Measurements from ENCODE around the gene NAA80. TPM values are rescaled to one million over a fixed set of nuclear protein-coding genes. Genes with fewer than 3 reads are reported as not detected.

The NAA80 gene
- total and polyA plus RNA-seq, 10 of the 15 experiments (the other 5 are each of a cell fraction or from before 2014, with no cell fraction given), result 0.48 to 12.7 (median 6.7) TPM

- TF ChIP-seq USF1 (IDR thresholded peaks at IDR 0.05; ENCODE audit: borderline replicate concordance, extremely low read length, insufficient read depth, low read depth, low read length), result peak; percentile 81
- TF ChIP-seq MXI1 (IDR thresholded peaks at IDR 0.05; ENCODE audit: low read depth, low read length), result peak; percentile 71
- 0 out of 2 replicates have a peak, but pooled peaks have one; percentile 80 for TF ChIP-seq NR2F1 (conservative IDR thresholded peaks at IDR 0.05)
- TF ChIP-seq CREB1 (IDR thresholded peaks at IDR 0.05; ENCODE audit: low read depth), result 0 out of 2 replicates have a peak, but pooled peaks have one; percentile 3
- TF ChIP-seq ZNF24 (IDR thresholded peaks at IDR 0.05), result no peak
- TF ChIP-seq ATF3 (IDR thresholded peaks at IDR 0.05; ENCODE audit: borderline replicate concordance, extremely low read depth, low read depth, low read length), result 0 out of 2 replicates have a peak, but pooled peaks have one; percentile 21
- no peak for TF ChIP-seq IKZF1 (conservative IDR thresholded peaks at IDR 0.05)
- TF ChIP-seq SIX5 (IDR thresholded peaks at IDR 0.05; ENCODE audit: low read depth, low read length, severe bottlenecking), result no peak
- TF ChIP-seq ZBTB33 (IDR thresholded peaks at IDR 0.05), result no peak
Measured at GRCh38 chr3:50320853-50321335, 21.7 kb upstream of the NAA80 start (continued).

All from GM12878 (cell line).